GM06990 (cell line): ENCODE data around the gene CDH4.

Experiments used
- DNase-seq: peaks from one replicate; pipeline ENCODE4 v3.0.0-alpha.2; 2011; ENCODE audit not compliant: insufficient read length; ENCODE audit errors: extremely low read depth
- H3K27me3 ChIP-seq: replicated peaks from 2 replicates; pipeline ENCODE4 v1.6.0; 2011; ENCODE audit warnings: low read length; ENCODE audit not compliant: control insufficient read depth, insufficient read depth
- H3K36me3 ChIP-seq: 2 replicates; pipeline ENCODE4 v1.5.1; 2011; ENCODE audit warnings: low read length; ENCODE audit not compliant: control insufficient read depth, insufficient read depth
- H3K4me3 ChIP-seq: replicated peaks from 2 replicates; pipeline ENCODE4 v1.5.1; 2011; ENCODE audit warnings: low read depth, mild to moderate bottlenecking, control low read depth, low read length
- CTCF ChIP-seq: IDR thresholded peaks from 2 replicates; pipeline ENCODE4 v1.5.1; 2011; ENCODE audit warnings: low read length, control low read depth, mild to moderate bottlenecking, inconsistent platforms; ENCODE audit not compliant: insufficient read depth, poor library complexity, severe bottlenecking

The CDH4 gene

GRCh38 chr20:61343934-61344333 is 91.9 kb downstream of the CDH4 start:
- no peaks in the 10 kb centered on the region for H3K27me3 ChIP-seq
- no peaks in the 10 kb centered on the region for H3K36me3 ChIP-seq
- DNase-seq = no peak
- no peak overlapping the region for H3K4me3 ChIP-seq
- no peak for TF ChIP-seq CTCF

- no peak for TF ChIP-seq CTCF
Observed at GRCh38 chr20:61345656-61346055, 93.6 kb downstream of the CDH4 start.

GRCh38 chr20:61346996-61347395 is 94.9 kb downstream of the CDH4 start:
- Histone ChIP-seq H3K27me3 (no peaks in the 10 kb centered on the region), H3K36me3 (no peaks in the 10 kb centered on the region), H3K4me3 (no peak overlapping the region)
- TF ChIP-seq CTCF = no peak
- no peak for DNase-seq

More at GRCh38 chr20:61345656-61346055, 93.6 kb downstream of the CDH4 start:
- no peak for DNase-seq
- Histone ChIP-seq H3K4me3 (no peak overlapping the region), H3K36me3 (no peaks in the 10 kb centered on the region), H3K27me3 (no peaks in the 10 kb centered on the region)

GRCh38 chr20:61347443-61347842 is 95.4 kb downstream of the CDH4 start:
- no peak for TF ChIP-seq CTCF
- DNase-seq = no peak
- Histone ChIP-seq H3K4me3 (no peak overlapping the region), H3K36me3 (no peaks in the 10 kb centered on the region), H3K27me3 (no peaks in the 10 kb centered on the region)

GRCh38 chr20:61349447-61350165 is 97.5 kb downstream of the CDH4 start:
- Histone ChIP-seq H3K36me3 (no peaks in the 10 kb centered on the region), H3K4me3 (no peak overlapping the region), H3K27me3 (no peaks in the 10 kb centered on the region)
- TF ChIP-seq CTCF = no peak
- DNase-seq = no peak
